ENCODE measurements around the gene DES. TPM values are rescaled to one million over a fixed set of nuclear protein-coding genes. Genes with fewer than 3 reads are reported as not detected.

The DES gene
- total and polyA plus RNA-seq, 2 of the 13 experiments (the other 11 are each of a cell fraction or from before 2014, with no cell fraction given) = not detected

DNA sequence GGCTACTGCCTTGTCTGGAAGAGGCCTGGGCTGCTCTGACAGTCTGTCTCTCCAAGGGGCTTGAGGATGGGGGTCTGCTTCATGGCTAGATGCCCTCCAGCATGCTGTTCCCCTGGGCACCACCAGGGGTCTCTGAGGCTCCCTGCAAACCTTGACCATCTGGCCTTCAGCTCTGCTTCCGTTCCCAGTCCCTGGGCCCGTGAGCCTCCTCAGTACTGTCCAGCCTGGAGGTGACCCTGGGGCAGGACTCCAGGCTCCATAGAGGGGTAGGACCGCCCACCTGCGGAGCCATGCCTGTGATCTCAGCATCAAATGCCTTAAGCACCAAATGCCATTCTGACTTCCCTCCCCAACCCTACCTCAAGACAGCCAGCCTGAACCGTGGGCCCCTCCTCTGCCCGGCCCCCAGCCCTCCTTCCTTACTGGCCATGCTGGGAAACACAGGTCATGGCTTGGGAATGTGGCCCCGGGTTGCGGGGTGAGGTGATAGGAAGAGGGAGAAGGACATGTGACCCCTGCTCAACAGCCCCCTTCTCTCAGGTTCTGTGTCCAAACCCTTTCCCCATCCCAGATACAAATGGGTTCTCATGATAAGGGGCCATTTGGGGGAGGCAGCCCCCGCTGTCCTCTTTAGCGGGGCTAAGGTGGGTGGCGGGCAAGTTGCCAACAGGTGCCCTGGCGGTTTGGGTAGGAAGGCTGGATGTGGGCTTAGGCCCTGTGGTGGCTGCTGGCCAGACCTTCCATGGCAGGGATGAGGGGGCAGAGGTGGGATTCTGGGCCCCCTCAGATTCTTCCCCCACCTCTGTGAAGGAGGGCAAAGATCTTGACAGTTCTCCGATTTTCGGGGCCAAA is 41.5 kb downstream of the DES start (continued):
- TF ChIP-seq MED8 (CRISPR knock-in tag; IDR thresholded peaks at IDR 0.05; ENCODE audit: insufficient replicate concordance) (no peak), CENPX (CRISPR knock-in tag; IDR thresholded peaks at IDR 0.05) (no peak), RFXANK (CRISPR knock-in tag; IDR thresholded peaks at IDR 0.05) (no peak), PCBP1 (IDR thresholded peaks at IDR 0.05; ENCODE audit: borderline replicate concordance, low read depth, low read length) (no peak), ZNF598 (CRISPR knock-in tag; IDR thresholded peaks at IDR 0.05; ENCODE audit: borderline replicate concordance) (no peak), ZIK1 (CRISPR knock-in tag; IDR thresholded peaks at IDR 0.05; ENCODE audit: borderline replicate concordance, low read depth) (no peak), SMARCC2 (IDR thresholded peaks at IDR 0.05) (no peak), ETV6 (CRISPR knock-in tag; conservative IDR thresholded peaks at IDR 0.05) (no peak), NCOA5 (CRISPR knock-in tag; IDR thresholded peaks at IDR 0.05) (no peak), ZNF883 (CRISPR knock-in tag; IDR thresholded peaks at IDR 0.05; ENCODE audit: not compliant biosample characterization) (no peak), JARID2 (CRISPR knock-in tag; IDR thresholded peaks at IDR 0.05; ENCODE audit: insufficient replicate concordance) (no peak), ZNF513 (CRISPR knock-in tag; conservative IDR thresholded peaks at IDR 0.05) (no peak), PRPF4 (IDR thresholded peaks at IDR 0.05; ENCODE audit: low read depth, low read length, poor library complexity, severe bottlenecking) (no peak), ZNF33B (CRISPR knock-in tag; IDR thresholded peaks at IDR 0.05) (no peak), TBL1XR1 (IDR thresholded peaks at IDR 0.05; ENCODE audit: borderline replicate concordance, low read length, partially characterized antibody) (no peak), ZNF24 (IDR thresholded peaks at IDR 0.05) (no peak), ZNF138 (CRISPR knock-in tag; IDR thresholded peaks at IDR 0.05; ENCODE audit: low read depth) (no peak), ZNF703 (CRISPR knock-in tag; IDR thresholded peaks at IDR 0.05; ENCODE audit: borderline replicate concordance) (no peak), ZNF549 (CRISPR knock-in tag; IDR thresholded peaks at IDR 0.05) (no peak), ZFP36 (IDR thresholded peaks at IDR 0.05; ENCODE audit: borderline replicate concordance, low read depth, low read length, partially characterized antibody) (no peak), E2F1 (CRISPR knock-in tag; IDR thresholded peaks at IDR 0.05) (no peak)
- TF ChIP-seq, protein P1, sequence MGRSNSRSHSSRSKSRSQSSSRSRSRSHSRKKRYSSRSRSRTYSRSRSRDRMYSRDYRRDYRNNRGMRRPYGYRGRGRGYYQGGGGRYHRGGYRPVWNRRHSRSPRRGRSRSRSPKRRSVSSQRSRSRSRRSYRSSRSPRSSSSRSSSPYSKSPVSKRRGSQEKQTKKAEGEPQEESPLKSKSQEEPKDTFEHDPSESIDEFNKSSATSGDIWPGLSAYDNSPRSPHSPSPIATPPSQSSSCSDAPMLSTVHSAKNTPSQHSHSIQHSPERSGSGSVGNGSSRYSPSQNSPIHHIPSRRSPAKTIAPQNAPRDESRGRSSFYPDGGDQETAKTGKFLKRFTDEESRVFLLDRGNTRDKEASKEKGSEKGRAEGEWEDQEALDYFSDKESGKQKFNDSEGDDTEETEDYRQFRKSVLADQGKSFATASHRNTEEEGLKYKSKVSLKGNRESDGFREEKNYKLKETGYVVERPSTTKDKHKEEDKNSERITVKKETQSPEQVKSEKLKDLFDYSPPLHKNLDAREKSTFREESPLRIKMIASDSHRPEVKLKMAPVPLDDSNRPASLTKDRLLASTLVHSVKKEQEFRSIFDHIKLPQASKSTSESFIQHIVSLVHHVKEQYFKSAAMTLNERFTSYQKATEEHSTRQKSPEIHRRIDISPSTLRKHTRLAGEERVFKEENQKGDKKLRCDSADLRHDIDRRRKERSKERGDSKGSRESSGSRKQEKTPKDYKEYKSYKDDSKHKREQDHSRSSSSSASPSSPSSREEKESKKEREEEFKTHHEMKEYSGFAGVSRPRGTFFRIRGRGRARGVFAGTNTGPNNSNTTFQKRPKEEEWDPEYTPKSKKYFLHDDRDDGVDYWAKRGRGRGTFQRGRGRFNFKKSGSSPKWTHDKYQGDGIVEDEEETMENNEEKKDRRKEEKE (IDR thresholded peaks at IDR 0.05) = no peak

Data from HepG2 (cell line).